ENCODE data around the gene AKR1B15.

DNA sequence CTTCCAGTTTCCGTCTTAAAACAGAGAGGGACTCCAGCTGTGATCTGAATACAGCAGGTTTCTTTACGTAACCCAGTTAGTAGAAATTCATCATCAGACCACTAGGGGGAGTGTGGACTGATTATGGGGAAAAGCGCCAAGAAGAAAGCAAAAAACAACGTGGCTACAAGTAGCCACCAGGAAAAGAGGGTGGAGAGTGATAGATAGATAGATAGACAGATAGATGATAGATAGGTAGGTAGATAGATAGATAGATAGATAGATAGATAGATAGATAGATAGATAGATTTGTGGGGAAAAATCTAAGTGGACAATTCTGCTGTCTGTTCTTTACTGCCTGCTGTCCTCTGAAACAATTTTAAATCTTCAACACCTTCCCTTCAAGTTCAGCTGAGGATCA lies 34.2 kb upstream of the AKR1B15 start:
- no peak for TF ChIP-seq POLR2A (IDR thresholded peaks at IDR 0.05)
- TF ChIP-seq, protein P1, sequence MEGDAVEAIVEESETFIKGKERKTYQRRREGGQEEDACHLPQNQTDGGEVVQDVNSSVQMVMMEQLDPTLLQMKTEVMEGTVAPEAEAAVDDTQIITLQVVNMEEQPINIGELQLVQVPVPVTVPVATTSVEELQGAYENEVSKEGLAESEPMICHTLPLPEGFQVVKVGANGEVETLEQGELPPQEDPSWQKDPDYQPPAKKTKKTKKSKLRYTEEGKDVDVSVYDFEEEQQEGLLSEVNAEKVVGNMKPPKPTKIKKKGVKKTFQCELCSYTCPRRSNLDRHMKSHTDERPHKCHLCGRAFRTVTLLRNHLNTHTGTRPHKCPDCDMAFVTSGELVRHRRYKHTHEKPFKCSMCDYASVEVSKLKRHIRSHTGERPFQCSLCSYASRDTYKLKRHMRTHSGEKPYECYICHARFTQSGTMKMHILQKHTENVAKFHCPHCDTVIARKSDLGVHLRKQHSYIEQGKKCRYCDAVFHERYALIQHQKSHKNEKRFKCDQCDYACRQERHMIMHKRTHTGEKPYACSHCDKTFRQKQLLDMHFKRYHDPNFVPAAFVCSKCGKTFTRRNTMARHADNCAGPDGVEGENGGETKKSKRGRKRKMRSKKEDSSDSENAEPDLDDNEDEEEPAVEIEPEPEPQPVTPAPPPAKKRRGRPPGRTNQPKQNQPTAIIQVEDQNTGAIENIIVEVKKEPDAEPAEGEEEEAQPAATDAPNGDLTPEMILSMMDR (IDR thresholded peaks at IDR 0.05): peak; percentile 18 to 74 (median 66)
- no peak for TF ChIP-seq EP300 (IDR thresholded peaks at IDR 0.05)
